Stimulated activated CD8-positive, alpha-beta memory T cell treated with anti-CD3 and anti-CD28 coated beads, Interleukin-12 subunit alpha, Interleukin-12 subunit beta, amount 100 ng/mL, for 4 hours (primary cell): ENCODE data around the gene OSBPL6.
"Not testable (repeated sequence)": the region's sequence is repeated elsewhere in the genome, so short reads cannot be mapped to it uniquely, and the experiment has no call there.

ENCODE experiments used
- DNase-seq: peaks from one replicate; pipeline ENCODE4 v3.0.0-alpha.2; 2020; ENCODE audit warnings: low read depth

The OSBPL6 gene

DNA sequence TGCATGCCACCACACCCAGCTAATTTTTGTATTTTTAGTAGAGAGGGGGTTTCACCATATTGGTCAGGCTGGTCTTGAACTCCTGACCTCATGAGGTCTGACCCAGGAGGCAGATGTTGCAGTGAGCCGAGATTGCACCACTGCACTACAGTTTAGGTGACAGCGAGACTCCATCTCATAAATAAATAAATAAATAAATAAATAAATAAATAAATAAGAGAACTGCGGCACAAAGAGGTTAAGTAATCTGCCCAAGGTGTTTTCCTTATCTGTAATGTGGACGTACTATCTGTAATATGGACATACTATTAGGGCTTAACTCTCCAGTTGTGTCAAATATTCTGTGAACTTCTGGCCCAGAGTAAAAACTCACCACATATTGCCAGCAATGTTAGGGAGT is 4.1 kb downstream of the OSBPL6 start:
- not testable (repeated sequence) for DNase-seq

- no peak for DNase-seq
Measured at GRCh38 chr2:178199334-178199733, 5.0 kb downstream of the OSBPL6 start.

DNA sequence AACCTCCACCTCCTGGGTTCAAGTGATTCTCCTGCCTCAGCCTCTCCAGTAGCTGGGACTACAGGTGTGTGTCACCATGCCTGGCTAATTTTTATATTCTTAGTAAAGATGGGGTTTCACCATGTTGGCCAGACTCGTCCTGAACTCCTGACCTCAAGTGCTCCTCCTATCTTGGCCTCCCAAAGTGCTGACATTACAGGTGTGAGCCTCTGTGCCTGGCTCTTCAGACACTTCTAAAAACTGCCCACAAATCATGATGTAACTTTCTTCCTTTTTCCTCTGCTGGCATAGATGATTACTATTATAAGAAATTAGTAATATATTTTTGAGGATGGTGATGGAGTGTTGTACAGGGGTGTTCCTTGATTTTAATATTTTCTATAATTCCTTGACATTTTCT is 6.0 kb downstream of the OSBPL6 start:
- DNase-seq, result no peak

GRCh38 chr2:178202927-178203326 is 8.6 kb downstream of the OSBPL6 start:
- no peak for DNase-seq

DNA sequence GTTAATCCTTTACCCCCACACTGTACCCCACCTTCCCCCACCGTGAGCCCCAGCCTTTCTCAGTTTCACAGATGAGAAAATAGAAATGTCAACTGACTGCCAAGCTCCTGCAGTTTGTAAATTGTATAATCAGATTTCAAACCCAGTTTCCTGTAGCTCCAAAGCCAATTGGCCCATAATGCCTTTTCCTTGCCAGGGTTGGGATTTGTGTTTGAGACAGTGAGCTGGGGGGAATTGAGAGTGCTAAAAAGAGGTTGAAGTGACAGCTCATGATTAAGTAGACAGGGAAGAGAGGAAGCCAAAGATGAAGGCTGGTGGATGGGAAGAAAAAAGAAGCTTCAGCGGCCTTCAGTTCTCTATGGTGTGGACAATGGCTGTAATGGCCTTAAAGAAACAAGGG is 10.7 kb downstream of the OSBPL6 start:
- no peak for DNase-seq

DNA sequence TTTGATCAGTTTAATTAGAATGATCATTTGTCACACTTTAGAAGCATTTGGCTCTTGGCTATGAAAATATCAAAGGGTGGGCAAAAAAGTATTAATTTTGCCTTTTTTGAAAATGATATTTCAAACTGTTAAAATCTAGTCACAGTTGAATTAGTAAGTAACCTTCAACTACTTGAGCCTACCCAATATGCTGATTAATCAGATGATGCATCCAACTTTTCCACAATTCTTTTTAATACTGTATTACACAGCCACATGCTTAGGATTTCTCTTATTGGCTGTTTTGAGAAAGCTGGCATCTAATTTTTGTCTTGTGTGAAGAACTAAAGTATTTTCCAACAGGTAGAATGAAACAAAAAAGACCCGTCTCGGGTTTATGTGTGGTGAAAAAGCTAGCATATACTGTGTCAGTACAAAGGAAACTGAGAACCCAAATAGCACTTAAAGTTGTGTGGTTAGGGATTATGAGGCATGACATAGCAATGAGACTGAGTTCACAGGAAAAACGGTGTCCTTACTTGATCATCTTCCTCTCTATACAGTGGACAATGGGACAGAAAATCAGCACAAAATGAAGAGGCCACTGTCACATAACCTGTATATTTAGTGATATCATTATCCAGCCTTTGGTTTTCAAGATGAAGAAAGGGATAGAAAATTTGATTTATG is 11.7 kb downstream of the OSBPL6 start:
- DNase-seq, result no peak

- DNase-seq, result no peak
Measured at GRCh38 chr2:178208336-178208735, 14.0 kb downstream of the OSBPL6 start.

DNA sequence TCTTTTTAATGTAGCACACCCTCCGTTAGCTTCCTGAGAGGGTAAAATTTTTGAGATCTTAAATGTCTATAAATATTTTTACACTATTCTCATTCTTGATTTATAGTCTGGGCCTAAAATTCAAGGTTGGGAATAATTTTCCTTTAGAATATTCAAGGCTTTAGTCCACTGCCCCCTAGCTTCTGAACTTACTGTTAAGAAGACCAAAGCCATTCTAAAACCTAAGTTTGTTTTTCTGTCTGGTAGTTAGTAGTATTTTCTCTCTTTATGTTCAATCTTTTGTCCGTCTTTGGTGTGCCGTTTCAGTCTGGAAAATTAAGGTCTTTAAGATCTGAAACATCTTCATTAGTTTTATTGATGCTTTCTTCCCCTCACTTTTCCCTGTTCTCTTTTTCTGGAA is 14.5 kb downstream of the OSBPL6 start:
- DNase-seq, result no peak

DNA sequence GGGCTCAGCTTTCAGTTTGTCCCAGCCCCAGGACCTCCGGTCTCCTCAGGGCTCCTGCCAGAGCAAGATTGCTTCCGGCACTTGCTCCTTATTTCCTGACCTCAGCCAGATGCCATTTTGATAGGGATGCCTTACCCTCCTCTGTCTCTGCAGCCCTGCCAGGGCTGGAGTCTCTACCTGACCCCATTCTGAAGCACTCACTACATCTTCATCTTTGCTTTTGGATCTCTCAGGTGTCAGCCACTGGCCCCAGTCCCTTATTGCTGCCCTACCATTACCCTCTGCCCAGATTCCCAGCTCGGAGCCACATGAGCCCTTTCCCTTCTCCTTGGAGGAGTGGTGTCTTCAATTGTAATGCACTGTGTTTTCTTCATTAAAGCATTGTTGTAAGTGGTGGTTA is 17.1 kb downstream of the OSBPL6 start:
- no peak for DNase-seq

DNA sequence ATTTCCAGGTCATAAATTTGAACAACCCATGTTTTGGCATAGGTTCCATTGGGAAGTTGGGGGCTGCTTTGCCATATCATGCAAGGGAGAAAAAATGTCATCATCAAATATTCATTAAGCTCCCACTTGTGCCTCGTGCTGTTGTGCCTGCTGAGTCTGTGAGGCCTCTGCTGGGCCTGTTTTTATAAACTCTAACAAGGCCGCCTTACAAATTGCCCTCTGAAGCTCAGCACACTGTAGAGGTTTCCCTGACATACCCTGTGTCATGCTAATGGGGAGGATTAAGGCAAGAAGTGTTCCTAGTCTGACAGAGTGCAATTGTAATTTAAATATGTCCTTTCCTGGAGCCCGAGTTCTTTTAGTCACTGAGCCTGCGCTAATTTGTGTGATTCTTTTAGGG is 17.6 kb downstream of the OSBPL6 start:
- no peak for DNase-seq

DNA sequence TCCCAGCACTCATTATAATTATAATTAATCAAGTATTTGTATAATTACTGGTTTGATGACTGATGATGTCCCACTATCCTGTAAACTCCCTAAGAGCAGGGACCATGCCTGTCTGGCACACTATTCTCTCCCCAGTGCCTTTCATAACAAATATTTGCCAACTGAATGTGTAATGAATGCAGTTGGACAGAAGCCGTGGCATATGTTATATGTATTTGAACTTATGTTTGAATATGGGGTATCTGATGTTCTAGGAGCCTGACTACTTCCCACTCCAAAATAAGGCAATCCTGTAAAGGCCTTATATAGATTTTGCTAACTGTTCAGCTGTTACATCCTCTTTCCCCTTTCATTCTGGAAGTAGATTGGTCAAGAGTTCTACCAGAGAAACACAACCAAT is 19.7 kb downstream of the OSBPL6 start:
- DNase-seq, result no peak

DNA sequence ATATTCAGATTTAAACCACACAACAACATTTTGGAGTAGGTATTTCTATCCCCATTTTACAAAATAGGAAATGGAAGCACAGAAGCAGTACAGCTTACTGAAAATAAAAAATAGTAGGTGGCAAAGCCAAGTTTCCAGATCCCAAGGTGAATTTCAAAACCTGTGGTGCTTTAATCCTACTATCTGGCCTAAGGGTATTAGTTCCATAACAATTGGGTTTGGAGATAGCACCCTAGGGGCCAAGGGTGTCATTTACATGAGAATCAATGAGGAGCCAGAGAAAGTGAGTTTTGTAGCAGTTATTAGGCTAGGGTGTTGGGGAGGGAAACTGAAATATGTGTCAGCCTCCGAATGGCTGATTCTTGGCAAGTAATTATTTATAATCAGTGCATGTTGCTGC is 24.9 kb downstream of the OSBPL6 start:
- no peak for DNase-seq

- no peak for DNase-seq
Measured at GRCh38 chr2:178220814-178221213, 26.5 kb downstream of the OSBPL6 start.

DNA sequence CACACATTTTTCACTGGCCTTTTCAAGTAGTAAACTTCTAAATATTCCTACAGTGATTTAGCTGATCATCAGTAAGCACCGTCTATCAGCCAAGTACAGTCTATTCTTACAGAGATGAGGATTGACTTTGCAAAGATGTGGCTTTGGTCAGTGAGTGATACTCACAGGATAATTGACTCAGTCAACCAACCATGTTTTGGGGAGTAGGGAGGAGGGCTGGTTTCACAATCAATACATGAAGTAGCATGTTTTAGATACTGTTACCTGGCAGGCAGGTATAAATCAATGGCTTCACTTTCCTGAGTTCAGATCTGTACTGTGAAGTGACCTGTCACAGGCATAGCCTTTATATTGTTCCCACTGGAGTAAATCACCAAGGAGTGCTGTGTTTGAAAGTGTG is 27.2 kb downstream of the OSBPL6 start:
- DNase-seq, result no peak

DNA sequence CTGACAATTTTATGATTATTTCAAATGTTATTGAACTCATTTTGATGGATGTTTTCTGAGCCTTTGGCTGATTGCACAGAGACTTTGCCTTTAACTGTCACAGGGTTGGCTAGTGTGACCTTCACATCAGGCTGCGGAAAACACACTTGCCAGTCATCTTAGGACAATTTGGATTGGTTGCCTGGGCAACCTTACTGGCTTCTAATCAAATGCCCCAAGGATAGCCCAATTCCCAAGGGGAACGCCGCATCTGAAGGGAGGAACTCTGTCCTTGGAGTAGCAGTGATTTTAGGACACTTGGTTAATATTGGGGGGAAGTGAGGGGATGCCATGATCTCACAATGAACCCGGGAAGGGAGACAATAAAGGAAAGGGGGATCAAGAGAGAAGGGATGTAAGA is 29.5 kb downstream of the OSBPL6 start:
- DNase-seq, result no peak

GRCh38 chr2:178225006-178225805 is 30.9 kb downstream of the OSBPL6 start:
- DNase-seq, result no peak

DNA sequence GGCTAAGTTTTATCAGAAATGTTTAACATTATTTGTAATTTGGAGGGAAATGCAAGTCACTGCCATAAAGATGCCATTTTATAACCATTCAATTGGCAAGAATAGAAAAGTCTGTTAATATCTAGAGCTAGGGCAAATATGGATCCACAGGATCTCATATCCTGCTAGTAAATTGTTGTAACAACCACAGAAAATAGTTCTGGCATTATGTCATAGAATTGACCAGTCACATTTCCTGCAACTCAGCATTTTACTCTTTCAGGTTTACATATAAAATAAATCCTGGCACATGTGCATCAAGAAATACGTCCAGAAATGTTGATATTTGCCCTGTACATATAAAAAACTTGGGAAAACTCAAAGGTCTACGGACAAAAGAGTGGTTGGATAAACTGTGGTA is 32.9 kb downstream of the OSBPL6 start:
- no peak for DNase-seq

DNA sequence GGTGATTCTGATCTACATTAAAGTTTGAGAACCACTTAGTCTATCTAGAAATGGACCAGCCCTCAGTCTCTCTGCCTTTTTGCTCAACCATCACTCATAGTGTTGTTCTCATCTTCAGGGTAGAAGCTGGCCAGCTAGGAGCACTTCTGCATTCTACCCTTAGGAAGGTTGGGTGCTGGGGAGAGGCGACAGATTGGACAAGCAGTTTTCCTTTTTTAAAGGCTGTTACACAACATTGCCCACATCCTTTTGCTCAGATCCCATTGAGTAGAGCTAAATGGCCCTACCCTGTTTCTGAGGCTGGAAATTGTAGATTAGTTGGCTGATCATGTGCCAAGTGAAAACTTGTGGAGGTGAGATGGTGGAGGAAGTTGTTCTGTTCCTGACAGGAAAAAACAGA is 35.6 kb downstream of the OSBPL6 start:
- DNase-seq, result no peak

DNA sequence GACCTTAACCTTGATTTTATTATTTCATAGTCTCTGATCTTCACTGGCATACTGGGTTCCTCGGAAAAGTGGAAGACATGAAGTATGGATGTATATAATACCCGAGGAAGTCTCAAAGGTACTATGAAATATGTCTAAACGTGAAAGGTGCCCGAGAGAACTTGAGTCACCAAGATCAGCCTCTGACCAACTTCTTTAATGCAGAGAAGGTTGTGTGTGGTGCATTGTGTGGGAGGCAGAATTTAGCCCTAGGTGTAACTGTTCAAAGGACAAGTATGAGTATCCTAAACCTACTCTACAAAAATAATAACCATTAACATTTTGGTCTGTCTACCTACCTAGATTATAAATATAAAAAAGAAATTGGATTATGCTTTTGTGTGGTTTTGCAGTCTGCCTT is 36.1 kb downstream of the OSBPL6 start:
- no peak for DNase-seq

- DNase-seq, result no peak
Measured at GRCh38 chr2:178233428-178233827, 39.1 kb downstream of the OSBPL6 start.

DNA sequence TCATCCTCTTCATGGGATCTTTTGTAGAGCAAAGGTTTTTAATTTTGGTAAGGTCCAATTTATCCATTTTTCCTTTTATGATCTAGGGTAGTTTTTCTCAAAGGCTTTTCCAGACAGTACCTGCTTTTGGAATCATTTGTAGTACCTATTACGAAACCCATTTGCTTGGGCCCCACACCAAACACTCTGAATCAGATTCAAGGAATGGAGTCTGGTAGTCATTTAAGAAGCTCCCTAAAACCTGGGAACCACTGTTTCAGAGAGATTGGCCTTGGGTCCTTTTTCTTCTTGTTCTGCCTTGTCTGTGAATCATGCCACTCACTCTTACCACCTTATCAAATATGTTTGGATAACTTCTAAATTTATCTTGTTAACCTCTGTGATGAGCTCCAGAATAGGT is 40.3 kb downstream of the OSBPL6 start:
- DNase-seq, result no peak

DNA sequence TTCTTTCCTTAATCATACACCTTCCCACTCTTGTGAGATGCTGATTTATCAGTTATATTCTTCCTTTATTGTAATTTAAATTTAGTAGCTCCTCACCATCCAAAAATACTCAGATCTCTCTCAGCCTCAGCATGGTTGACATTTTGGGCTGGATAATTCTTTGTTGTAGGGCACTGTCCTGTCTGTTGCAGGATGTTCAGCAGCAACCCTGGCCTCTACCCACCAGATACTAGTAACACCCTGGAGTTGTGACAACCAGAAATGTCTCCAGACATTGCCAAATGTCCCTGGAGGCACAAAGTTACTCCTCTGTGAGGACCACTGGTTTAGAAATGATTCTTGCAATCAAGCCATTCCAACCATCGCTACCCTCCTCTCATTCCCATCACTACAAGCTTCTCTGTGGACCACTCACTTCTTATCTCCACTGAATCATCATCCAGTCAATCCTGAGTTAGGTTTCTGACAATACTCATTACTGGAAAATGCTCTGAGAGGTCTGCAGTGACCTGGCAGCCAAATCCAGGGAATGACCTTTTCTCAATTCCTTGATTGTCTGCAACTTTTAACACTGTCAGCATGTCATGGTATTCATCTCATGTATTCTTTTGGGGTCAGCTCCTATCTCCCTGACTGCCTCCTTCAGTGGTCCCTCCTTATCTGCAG is 43.3 kb downstream of the OSBPL6 start:
- DNase-seq, result no peak

- no peak for DNase-seq
Measured at GRCh38 chr2:178238154-178238521, 43.8 kb downstream of the OSBPL6 start.
